ENCODE results near the gene IFNL4.

DNA sequence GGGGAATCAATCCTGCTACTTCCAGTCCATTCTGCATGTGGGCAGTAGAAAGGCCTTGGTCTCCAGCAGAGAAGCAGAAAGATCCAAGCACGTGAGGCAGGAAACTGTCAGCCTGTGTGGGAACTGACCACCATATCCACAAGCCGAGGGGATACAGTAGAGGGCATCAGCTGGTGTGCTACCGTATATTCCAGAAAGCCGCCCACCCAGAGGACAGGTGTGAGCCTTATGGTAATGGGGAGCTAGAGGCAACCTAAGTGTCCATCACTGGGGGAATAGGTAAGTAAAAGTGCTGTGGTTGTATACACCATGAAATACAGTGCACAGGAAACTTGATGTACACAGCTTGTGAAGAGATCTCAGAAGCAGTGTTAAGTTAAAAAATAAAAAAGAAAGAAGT lies 44.7 kb upstream of the IFNL4 start:
- TF ChIP-seq, protein P1, sequence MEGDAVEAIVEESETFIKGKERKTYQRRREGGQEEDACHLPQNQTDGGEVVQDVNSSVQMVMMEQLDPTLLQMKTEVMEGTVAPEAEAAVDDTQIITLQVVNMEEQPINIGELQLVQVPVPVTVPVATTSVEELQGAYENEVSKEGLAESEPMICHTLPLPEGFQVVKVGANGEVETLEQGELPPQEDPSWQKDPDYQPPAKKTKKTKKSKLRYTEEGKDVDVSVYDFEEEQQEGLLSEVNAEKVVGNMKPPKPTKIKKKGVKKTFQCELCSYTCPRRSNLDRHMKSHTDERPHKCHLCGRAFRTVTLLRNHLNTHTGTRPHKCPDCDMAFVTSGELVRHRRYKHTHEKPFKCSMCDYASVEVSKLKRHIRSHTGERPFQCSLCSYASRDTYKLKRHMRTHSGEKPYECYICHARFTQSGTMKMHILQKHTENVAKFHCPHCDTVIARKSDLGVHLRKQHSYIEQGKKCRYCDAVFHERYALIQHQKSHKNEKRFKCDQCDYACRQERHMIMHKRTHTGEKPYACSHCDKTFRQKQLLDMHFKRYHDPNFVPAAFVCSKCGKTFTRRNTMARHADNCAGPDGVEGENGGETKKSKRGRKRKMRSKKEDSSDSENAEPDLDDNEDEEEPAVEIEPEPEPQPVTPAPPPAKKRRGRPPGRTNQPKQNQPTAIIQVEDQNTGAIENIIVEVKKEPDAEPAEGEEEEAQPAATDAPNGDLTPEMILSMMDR (IDR thresholded peaks at IDR 0.05), result no peak
- no peak for TF ChIP-seq EZH2 (IDR thresholded peaks at IDR 0.05; ENCODE audit: borderline replicate concordance, insufficient read depth, low read depth, low read length, poor library complexity, severe bottlenecking)
